HG02623 (cell line): ENCODE data around the gene UBA5.
"Not testable (repeated sequence)": the region's sequence is repeated elsewhere in the genome, so short reads cannot be mapped to it uniquely, and the experiment has no call there.

ENCODE experiments used
- ATAC-seq: cut with Tn5 transposase; IDR thresholded peaks from one replicate; pipeline ENCODE4 v1.9.1; 2021; ENCODE audit warnings: moderate library complexity; ENCODE audit not compliant: unreplicated experiment

Gene UBA5

GRCh38 chr3:132660052-132660810 is at the start of gene UBA5:
Gene UBA5, plus strand, starts transcription at chr3:132660329. Its CDS starts 209 bp downstream, at chr3:132660538.
- ATAC-seq, result peak; percentile 66

- ATAC-seq, result not testable (repeated sequence)
Measured at GRCh38 chr3:132615301-132615700, 44.8 kb upstream of the UBA5 start.

- ATAC-seq, result no peak
Measured at GRCh38 chr3:132615881-132616280, 44.2 kb upstream of the UBA5 start.

- no peak for ATAC-seq
Measured at GRCh38 chr3:132616780-132617179, 43.3 kb upstream of the UBA5 start.

GRCh38 chr3:132622148-132622547 is 38.0 kb upstream of the UBA5 start:
- no peak for ATAC-seq

GRCh38 chr3:132622761-132623160 is 37.4 kb upstream of the UBA5 start:
- no peak for ATAC-seq

- no peak for ATAC-seq
Measured at GRCh38 chr3:132623646-132624045, 36.5 kb upstream of the UBA5 start.

GRCh38 chr3:132624790-132625189 is 35.3 kb upstream of the UBA5 start:
- ATAC-seq, result no peak

- peak; percentile 85 for ATAC-seq
Measured at GRCh38 chr3:132625613-132626012, 34.5 kb upstream of the UBA5 start.

GRCh38 chr3:132626955-132627354 is 33.2 kb upstream of the UBA5 start:
- ATAC-seq, result no peak

- no peak for ATAC-seq
Measured at GRCh38 chr3:132628157-132628556, 32.0 kb upstream of the UBA5 start.

GRCh38 chr3:132629928-132630327 is 30.2 kb upstream of the UBA5 start:
- no peak for ATAC-seq

- no peak for ATAC-seq
Measured at GRCh38 chr3:132630612-132631011, 29.5 kb upstream of the UBA5 start.

GRCh38 chr3:132635052-132635451 is 25.1 kb upstream of the UBA5 start:
- ATAC-seq, result no peak

- no peak for ATAC-seq
Measured at GRCh38 chr3:132637590-132637989, 22.5 kb upstream of the UBA5 start.

GRCh38 chr3:132638706-132639105 is 21.4 kb upstream of the UBA5 start:
- no peak for ATAC-seq

- not testable (repeated sequence) for ATAC-seq
Measured at GRCh38 chr3:132641427-132641826, 18.7 kb upstream of the UBA5 start.

GRCh38 chr3:132641837-132642538 is 18.1 kb upstream of the UBA5 start:
- no peak for ATAC-seq

GRCh38 chr3:132642539-132642847 is 17.6 kb upstream of the UBA5 start:
- ATAC-seq, result no peak

GRCh38 chr3:132643366-132643765 is 16.8 kb upstream of the UBA5 start:
- no peak for ATAC-seq

GRCh38 chr3:132645058-132645457 is 15.1 kb upstream of the UBA5 start:
- ATAC-seq, result no peak

GRCh38 chr3:132650153-132650552 is 10.0 kb upstream of the UBA5 start:
- ATAC-seq, result no peak
